Vagina (tissue), 2 donors: ENCODE results near the gene TMEM14C. TPM values are rescaled to one million over a fixed set of nuclear protein-coding genes. Genes with fewer than 3 reads are reported as not detected.

Experiments used
- DNase-seq, 2 donors: peaks; one replicate each; pipeline ENCODE4 v3.0.0-alpha.2; 2017; ENCODE audit errors: extremely low spot score in 2 of 2
- H3K27ac ChIP-seq: fragments of 200-600 bp; sonication (generic); one replicate; pipeline ENCODE4 v1.5.1; 2019
- H3K27me3 ChIP-seq: fragments of 200-600 bp; sonication (generic); one replicate; pipeline ENCODE4 v1.5.1; 2019
- H3K36me3 ChIP-seq, 2 donors: fragments of 200-600 bp; sonication (generic); one replicate each; pipeline ENCODE4 v1.5.1; 2017 to 2019
- H3K4me1 ChIP-seq: fragments of 200-600 bp; sonication (generic); one replicate; pipeline ENCODE4 v1.5.1; 2019
- H3K4me3 ChIP-seq, 2 donors: fragments of 200-600 bp; sonication (generic); 1 replicate in 1 of 2; 2 replicates in 1 of 2; pipeline ENCODE4 v1.5.1; 2016 to 2019
- H3K9me3 ChIP-seq: fragments of 200-600 bp; sonication (generic); one replicate; pipeline ENCODE4 v1.5.1; 2019
- POLR2A ChIP-seq, 2 donors: fragments of 450-650 bp; IDR thresholded peaks; one replicate each; pipeline ENCODE4 v1.6.1; 2017; ENCODE audit warnings: antibody characterized with exemption in 2 of 2, mild to moderate bottlenecking in 2 of 2, moderate library complexity in 2 of 2
- POLR2AphosphoS5 ChIP-seq, 2 donors: sonication (generic); formaldehyde crosslinking; IDR thresholded peaks; one replicate each; pipeline ENCODE4 v1.9.0; 2017; ENCODE audit warnings: antibody characterized with exemption in 2 of 2, mild to moderate bottlenecking in 2 of 2, low read depth in 1 of 2; ENCODE audit not compliant: insufficient read depth in 1 of 2
- intact Hi-C: fragments of 100-400 bp; cut with DNase I; formaldehyde crosslinking; loops from one replicate; pipeline ENCODE4 v1.15.1; 2023
- total RNA-seq: library from RNA; depleted of rRNA; stranded (reverse); fragments of >200 nt; gene quantifications from one replicate; pipeline ENCODE4 v1.2.3, GENCODE V29; 2016
- TF ChIP-seq, protein P1 (sequence below), 3 experiments: fragments of 450-650 bp in 2 of 3; fragments of 200-600 bp in 1 of 3; sonication (generic) in 1 of 3; IDR thresholded peaks; one replicate each; pipeline ENCODE4 v1.5.1; 2017 to 2019; ENCODE audit warnings: antibody characterized with exemption in 3 of 3, mild to moderate bottlenecking in 2 of 3, moderate library complexity in 2 of 3

The TMEM14C gene
- total RNA-seq, 1 donor from 2014 or later: 95.8 TPM

- Histone ChIP-seq H3K9me3 (no peaks in the 10 kb centered on the region), H3K4me3 (no peak overlapping the region), H3K27ac (no peak overlapping the region), H3K36me3 (no peaks in the 10 kb centered on the region), H3K27me3 (no peaks in the 10 kb centered on the region), H3K4me1 (peaks cover 9% of the 10 kb centered on the region)
- intact Hi-C loops: no loop called here
- TF ChIP-seq POLR2A (IDR thresholded peaks at IDR 0.05) (no peak), POLR2AphosphoS5 (IDR thresholded peaks at IDR 0.05; ENCODE audit: insufficient read depth in 1 of 2, low read depth in 1 of 2) (no peak)
- TF ChIP-seq, protein P1, sequence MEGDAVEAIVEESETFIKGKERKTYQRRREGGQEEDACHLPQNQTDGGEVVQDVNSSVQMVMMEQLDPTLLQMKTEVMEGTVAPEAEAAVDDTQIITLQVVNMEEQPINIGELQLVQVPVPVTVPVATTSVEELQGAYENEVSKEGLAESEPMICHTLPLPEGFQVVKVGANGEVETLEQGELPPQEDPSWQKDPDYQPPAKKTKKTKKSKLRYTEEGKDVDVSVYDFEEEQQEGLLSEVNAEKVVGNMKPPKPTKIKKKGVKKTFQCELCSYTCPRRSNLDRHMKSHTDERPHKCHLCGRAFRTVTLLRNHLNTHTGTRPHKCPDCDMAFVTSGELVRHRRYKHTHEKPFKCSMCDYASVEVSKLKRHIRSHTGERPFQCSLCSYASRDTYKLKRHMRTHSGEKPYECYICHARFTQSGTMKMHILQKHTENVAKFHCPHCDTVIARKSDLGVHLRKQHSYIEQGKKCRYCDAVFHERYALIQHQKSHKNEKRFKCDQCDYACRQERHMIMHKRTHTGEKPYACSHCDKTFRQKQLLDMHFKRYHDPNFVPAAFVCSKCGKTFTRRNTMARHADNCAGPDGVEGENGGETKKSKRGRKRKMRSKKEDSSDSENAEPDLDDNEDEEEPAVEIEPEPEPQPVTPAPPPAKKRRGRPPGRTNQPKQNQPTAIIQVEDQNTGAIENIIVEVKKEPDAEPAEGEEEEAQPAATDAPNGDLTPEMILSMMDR (IDR thresholded peaks at IDR 0.05): no peak
- no peak for DNase-seq
Measured at GRCh38 chr6:10742251-10742650, 19.4 kb downstream of the TMEM14C start.

DNA sequence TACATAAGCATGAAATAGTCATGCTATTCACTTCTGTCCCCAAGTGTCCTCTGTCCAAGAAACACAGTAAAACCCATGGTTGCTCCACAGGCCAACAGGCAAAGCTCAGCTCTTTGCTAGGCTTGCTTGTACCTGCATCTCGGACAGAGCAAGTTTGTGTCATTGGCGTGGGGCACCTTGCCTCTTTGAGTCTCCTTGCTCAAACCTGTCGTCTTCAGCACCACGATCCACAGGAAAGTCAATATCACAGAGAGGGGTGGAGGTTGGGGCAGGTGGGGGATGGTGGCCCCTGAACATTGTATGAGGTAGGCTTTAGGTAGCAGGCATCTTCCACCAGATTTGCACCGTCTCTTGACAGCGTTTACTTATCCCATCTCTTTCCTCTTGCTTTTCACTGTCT, 20.6 kb downstream of the TMEM14C start:
- intact Hi-C loops: no loop called here
- no peak for TF ChIP-seq POLR2A (IDR thresholded peaks at IDR 0.05)
- TF ChIP-seq, protein P1 (IDR thresholded peaks at IDR 0.05): no peak
- no peak for TF ChIP-seq POLR2AphosphoS5 (IDR thresholded peaks at IDR 0.05; ENCODE audit: insufficient read depth in 1 of 2, low read depth in 1 of 2)
- no peak overlapping the region for H3K27ac ChIP-seq
- no peak overlapping the region for H3K4me3 ChIP-seq
- H3K36me3 ChIP-seq: no peaks in the 10 kb centered on the region
- no peaks in the 10 kb centered on the region for H3K27me3 ChIP-seq
- DNase-seq: no peak
- H3K9me3 ChIP-seq: no peaks in the 10 kb centered on the region
- H3K4me1 ChIP-seq: peaks cover 14% of the 10 kb centered on the region

DNA sequence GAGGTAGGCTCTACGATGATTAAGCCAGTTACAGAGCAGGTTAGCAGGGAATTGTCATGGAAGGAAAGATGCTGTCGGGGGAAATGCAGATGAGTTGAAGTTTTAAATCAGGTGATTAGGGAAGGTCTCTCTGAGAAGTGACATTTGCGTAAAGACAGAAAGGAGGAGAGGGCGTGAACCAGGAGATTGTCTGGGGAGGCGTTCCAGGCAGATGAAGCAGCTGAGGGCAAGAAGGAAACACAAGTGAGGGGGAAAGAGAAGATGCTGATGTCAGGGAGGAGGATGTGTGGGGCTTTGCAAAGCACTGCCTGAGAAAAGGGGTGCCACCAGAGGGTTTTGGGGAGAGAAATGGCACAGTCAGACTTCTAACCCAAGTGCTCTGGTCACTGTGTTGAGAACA, 22.2 kb downstream of the TMEM14C start:
- Histone ChIP-seq H3K27me3 (no peaks in the 10 kb centered on the region), H3K4me3 (no peak overlapping the region), H3K27ac (no peak overlapping the region), H3K9me3 (no peaks in the 10 kb centered on the region), H3K4me1 (peaks cover 30% of the 10 kb centered on the region), H3K36me3 (no peaks in the 10 kb centered on the region)
- TF ChIP-seq POLR2A (IDR thresholded peaks at IDR 0.05) (no peak), POLR2AphosphoS5 (IDR thresholded peaks at IDR 0.05; ENCODE audit: insufficient read depth in 1 of 2, low read depth in 1 of 2) (no peak)
- TF ChIP-seq, protein P1 (IDR thresholded peaks at IDR 0.05): no peak
- intact Hi-C loops: no loop called here
- no peak for DNase-seq

DNA sequence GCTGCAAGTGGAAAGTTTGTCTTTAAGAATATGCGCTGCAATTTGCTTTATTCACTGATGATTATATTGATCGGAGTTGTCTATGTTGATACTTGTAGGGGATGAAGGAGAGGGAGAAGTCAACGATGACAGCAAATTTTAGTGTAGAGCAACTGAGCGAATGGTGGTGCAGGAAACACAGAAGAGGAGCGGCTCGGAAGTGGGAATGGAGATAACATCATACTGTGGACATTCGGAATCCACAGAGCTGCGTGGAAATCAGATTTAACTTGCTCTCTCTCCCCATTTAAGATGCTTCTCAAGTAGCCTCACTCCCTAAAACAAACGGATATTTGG, 24.0 kb downstream of the TMEM14C start:
- DNase-seq: no peak
- peaks cover 31% of the 10 kb centered on the region for H3K4me1 ChIP-seq
- peak overlapping the region; percentile 71 to 73 for H3K4me3 ChIP-seq
- intact Hi-C loops: loop anchor here (2.0 kb wide), 1 partner anchor 24 kb away; the partner anchor contains the start of gene TMEM14C
- no peaks in the 10 kb centered on the region for H3K9me3 ChIP-seq
- peak overlapping the region; percentile 63 for H3K27ac ChIP-seq
- no peaks in the 10 kb centered on the region for H3K27me3 ChIP-seq
- no peaks in the 10 kb centered on the region for H3K36me3 ChIP-seq
- TF ChIP-seq, protein P1 (IDR thresholded peaks at IDR 0.05): no peak
- TF ChIP-seq POLR2AphosphoS5 (IDR thresholded peaks at IDR 0.05; ENCODE audit: insufficient read depth in 1 of 2, low read depth in 1 of 2) (no peak), POLR2A (IDR thresholded peaks at IDR 0.05) (no peak)

DNA sequence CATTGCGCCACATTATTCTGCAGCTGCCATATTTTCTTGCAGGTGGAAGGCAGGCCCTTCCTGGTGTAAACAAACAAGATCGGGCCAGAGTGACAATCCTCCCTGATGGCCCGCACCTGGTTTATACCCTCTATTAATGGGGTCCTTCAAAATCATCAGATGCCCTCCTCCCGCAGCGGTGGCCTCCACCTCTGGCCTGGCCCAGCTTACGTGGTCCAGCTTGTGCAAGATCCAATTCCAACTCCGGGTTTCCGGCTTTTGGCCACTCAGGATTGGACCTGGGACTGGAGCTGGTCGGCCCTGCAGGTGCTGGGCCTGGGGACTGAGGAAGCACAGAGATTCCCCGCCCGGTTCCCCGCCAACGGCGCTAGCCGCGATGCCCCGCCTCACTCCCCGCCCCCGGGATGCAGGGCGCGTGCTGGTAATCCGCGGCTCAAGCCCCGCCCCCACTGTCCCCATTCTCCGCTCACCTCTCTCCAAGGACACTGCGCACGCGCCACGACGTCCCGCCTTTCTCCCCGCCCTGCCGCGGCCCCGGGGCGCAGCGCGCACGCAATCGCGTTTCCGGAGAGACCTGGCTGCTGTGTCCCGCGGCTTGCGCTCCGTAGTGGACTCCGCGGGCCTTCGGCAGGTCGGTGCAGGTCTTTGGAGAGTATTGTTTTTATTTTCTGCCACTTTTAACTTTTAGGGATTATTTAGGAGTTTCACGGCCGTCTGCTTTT, 24.5 kb downstream of the TMEM14C start, which contains the start of gene TMEM14B:
Gene TMEM14B (plus strand): TSS at position 555 of the 722 bp plus-strand sequence. CDS start 1,441 bp downstream, outside the sequence.
- peak within 1 kb of the TSS; percentile 65 for H3K27ac ChIP-seq
- no peaks in the 10 kb centered on the region for H3K27me3 ChIP-seq
- peaks cover 0 to under 1% of the 10 kb centered on the region in 2 donors for H3K36me3 ChIP-seq
- TF ChIP-seq POLR2AphosphoS5 (IDR thresholded peaks at IDR 0.05; ENCODE audit: insufficient read depth in 1 of 2, low read depth in 1 of 2) (peak; percentile 92 to 94), POLR2A (IDR thresholded peaks at IDR 0.05) (peak in 1 of 2 donors; percentile 33)
- TF ChIP-seq, protein P1 (IDR thresholded peaks at IDR 0.05): no peak
- peak within 1 kb of the TSS; percentile 71 to 73 for H3K4me3 ChIP-seq
- intact Hi-C loops: loop anchor here (2.0 kb wide), 1 partner anchor 25 kb away; the partner anchor contains the start of gene TMEM14C
- H3K9me3 ChIP-seq: no peaks in the 10 kb centered on the region
- peaks cover 31% of the 10 kb centered on the region for H3K4me1 ChIP-seq
- DNase-seq: peak in 1 of 2 donors; percentile 97
